ENCODE data around the gene DDX24. TPM values are rescaled to one million over a fixed set of nuclear protein-coding genes. Genes with fewer than 3 reads are reported as not detected.

The DDX24 gene
- total RNA-seq, 1 donor from 2014 or later: 97.3 TPM

GRCh38 chr14:94116701-94117100 lies 35.7 kb upstream of the DDX24 start:
- no peak for DNase-seq (ENCODE audit: low read depth)
- H3K36me3 ChIP-seq (ENCODE audit: control insufficient read depth, insufficient read depth, low read length): no peaks in the 10 kb centered on the region
- H3K27me3 ChIP-seq (ENCODE audit: control insufficient read depth, insufficient read depth, low read length): peaks cover 9% of the 10 kb centered on the region
- no peak overlapping the region for H3K4me3 ChIP-seq (ENCODE audit: low read depth, low read length)
- no peak for TF ChIP-seq CTCF (IDR thresholded peaks at IDR 0.05; ENCODE audit: insufficient read depth, low read length, poor library complexity, severe bottlenecking)

- Histone ChIP-seq H3K27me3 (ENCODE audit: control insufficient read depth, insufficient read depth, low read length) (peaks cover 7% of the 10 kb centered on the region), H3K36me3 (ENCODE audit: control insufficient read depth, insufficient read depth, low read length) (no peaks in the 10 kb centered on the region), H3K4me3 (ENCODE audit: low read depth, low read length) (no peak overlapping the region)
- TF ChIP-seq CTCF (IDR thresholded peaks at IDR 0.05; ENCODE audit: insufficient read depth, low read length, poor library complexity, severe bottlenecking): no peak
- DNase-seq (ENCODE audit: low read depth): no peak
Measured at GRCh38 chr14:94115631-94116030, 34.6 kb upstream of the DDX24 start.

- no peak for DNase-seq (ENCODE audit: low read depth)
- Histone ChIP-seq H3K4me3 (ENCODE audit: low read depth, low read length) (no peak overlapping the region), H3K27me3 (ENCODE audit: control insufficient read depth, insufficient read depth, low read length) (peaks cover 7% of the 10 kb centered on the region), H3K36me3 (ENCODE audit: control insufficient read depth, insufficient read depth, low read length) (no peaks in the 10 kb centered on the region)
- TF ChIP-seq CTCF (IDR thresholded peaks at IDR 0.05; ENCODE audit: insufficient read depth, low read length, poor library complexity, severe bottlenecking): no peak
Measured at GRCh38 chr14:94115058-94115591, 34.1 kb upstream of the DDX24 start.

- TF ChIP-seq CTCF (IDR thresholded peaks at IDR 0.05; ENCODE audit: insufficient read depth, low read length, poor library complexity, severe bottlenecking): no peak
- H3K4me3 ChIP-seq (ENCODE audit: low read depth, low read length): no peak overlapping the region
- H3K36me3 ChIP-seq (ENCODE audit: control insufficient read depth, insufficient read depth, low read length): no peaks in the 10 kb centered on the region
- DNase-seq (ENCODE audit: low read depth): no peak
- H3K27me3 ChIP-seq (ENCODE audit: control insufficient read depth, insufficient read depth, low read length): peaks cover 7% of the 10 kb centered on the region
Measured at GRCh38 chr14:94114589-94115057, 33.6 kb upstream of the DDX24 start.

- H3K36me3 ChIP-seq (ENCODE audit: control insufficient read depth, insufficient read depth, low read length): no peaks in the 10 kb centered on the region
- no peak for DNase-seq (ENCODE audit: low read depth)
- peaks cover 7% of the 10 kb centered on the region for H3K27me3 ChIP-seq (ENCODE audit: control insufficient read depth, insufficient read depth, low read length)
- TF ChIP-seq CTCF (IDR thresholded peaks at IDR 0.05; ENCODE audit: insufficient read depth, low read length, poor library complexity, severe bottlenecking): no peak
- no peak overlapping the region for H3K4me3 ChIP-seq (ENCODE audit: low read depth, low read length)
Measured at GRCh38 chr14:94113908-94114588, 33.0 kb upstream of the DDX24 start.

GRCh38 chr14:94113490-94113889 lies 32.5 kb upstream of the DDX24 start:
- no peak for TF ChIP-seq CTCF (IDR thresholded peaks at IDR 0.05; ENCODE audit: insufficient read depth, low read length, poor library complexity, severe bottlenecking)
- H3K4me3 ChIP-seq (ENCODE audit: low read depth, low read length): no peak overlapping the region
- H3K27me3 ChIP-seq (ENCODE audit: control insufficient read depth, insufficient read depth, low read length): peaks cover 7% of the 10 kb centered on the region
- DNase-seq (ENCODE audit: low read depth): no peak
- H3K36me3 ChIP-seq (ENCODE audit: control insufficient read depth, insufficient read depth, low read length): no peaks in the 10 kb centered on the region

Data from kidney epithelial cell (primary cell).